ENCODE measurements around the gene PCMT1. TPM values are rescaled to one million over a fixed set of nuclear protein-coding genes. Genes with fewer than 3 reads are reported as not detected.

The PCMT1 gene
- total and polyA plus RNA-seq, 2 of the 13 experiments (the other 11 are each of a cell fraction or from before 2014, with no cell fraction given): 112 to 169 TPM

GRCh38 chr6:149750136-149750609 lies 632 bp downstream of the PCMT1 start (continued):
- TF ChIP-seq ZNF609 (CRISPR knock-in tag; IDR thresholded peaks at IDR 0.05; ENCODE audit: borderline replicate concordance) (no peak), NR3C1 (CRISPR knock-in tag; IDR thresholded peaks at IDR 0.05) (no peak), HNRNPK (IDR thresholded peaks at IDR 0.05; ENCODE audit: low read depth, low read length, poor library complexity, severe bottlenecking) (no peak), ZNF790 (CRISPR knock-in tag; IDR thresholded peaks at IDR 0.05; ENCODE audit: borderline replicate concordance) (peak; percentile 65; the same call in 1 of the 2 replicates), ZNF839 (CRISPR knock-in tag; IDR thresholded peaks at IDR 0.05; ENCODE audit: borderline replicate concordance) (no peak), TEF (CRISPR knock-in tag; IDR thresholded peaks at IDR 0.05) (no peak), GTF2F1 (IDR thresholded peaks at IDR 0.05; ENCODE audit: low read length) (no peak), NFRKB (IDR thresholded peaks at IDR 0.05) (no peak), FOXM1 (CRISPR knock-in tag; IDR thresholded peaks at IDR 0.05) (0 out of 2 replicates have a peak, but pooled peaks have one; percentile 4), ZKSCAN8 (CRISPR knock-in tag; IDR thresholded peaks at IDR 0.05; ENCODE audit: borderline replicate concordance) (no peak), ZNF160 (CRISPR knock-in tag; IDR thresholded peaks at IDR 0.05) (no peak; the same call in 1 of the 2 replicates), ZNF256 (CRISPR knock-in tag; conservative IDR thresholded peaks at IDR 0.05) (no peak), PCBP1 (IDR thresholded peaks at IDR 0.05; ENCODE audit: borderline replicate concordance, low read depth, low read length) (0 out of 2 replicates have a peak, but pooled peaks have one; percentile 53), MBNL3 (CRISPR knock-in tag; conservative IDR thresholded peaks at IDR 0.05) (no peak)
- TF ChIP-seq, protein P1, sequence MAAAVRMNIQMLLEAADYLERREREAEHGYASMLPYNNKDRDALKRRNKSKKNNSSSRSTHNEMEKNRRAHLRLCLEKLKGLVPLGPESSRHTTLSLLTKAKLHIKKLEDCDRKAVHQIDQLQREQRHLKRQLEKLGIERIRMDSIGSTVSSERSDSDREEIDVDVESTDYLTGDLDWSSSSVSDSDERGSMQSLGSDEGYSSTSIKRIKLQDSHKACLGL (CRISPR knock-in tag; IDR thresholded peaks at IDR 0.05): no peak
- TF ChIP-seq, protein P2, sequence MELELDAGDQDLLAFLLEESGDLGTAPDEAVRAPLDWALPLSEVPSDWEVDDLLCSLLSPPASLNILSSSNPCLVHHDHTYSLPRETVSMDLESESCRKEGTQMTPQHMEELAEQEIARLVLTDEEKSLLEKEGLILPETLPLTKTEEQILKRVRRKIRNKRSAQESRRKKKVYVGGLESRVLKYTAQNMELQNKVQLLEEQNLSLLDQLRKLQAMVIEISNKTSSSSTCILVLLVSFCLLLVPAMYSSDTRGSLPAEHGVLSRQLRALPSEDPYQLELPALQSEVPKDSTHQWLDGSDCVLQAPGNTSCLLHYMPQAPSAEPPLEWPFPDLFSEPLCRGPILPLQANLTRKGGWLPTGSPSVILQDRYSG (CRISPR knock-in tag; IDR thresholded peaks at IDR 0.05): no peak
- TF ChIP-seq, protein P3, sequence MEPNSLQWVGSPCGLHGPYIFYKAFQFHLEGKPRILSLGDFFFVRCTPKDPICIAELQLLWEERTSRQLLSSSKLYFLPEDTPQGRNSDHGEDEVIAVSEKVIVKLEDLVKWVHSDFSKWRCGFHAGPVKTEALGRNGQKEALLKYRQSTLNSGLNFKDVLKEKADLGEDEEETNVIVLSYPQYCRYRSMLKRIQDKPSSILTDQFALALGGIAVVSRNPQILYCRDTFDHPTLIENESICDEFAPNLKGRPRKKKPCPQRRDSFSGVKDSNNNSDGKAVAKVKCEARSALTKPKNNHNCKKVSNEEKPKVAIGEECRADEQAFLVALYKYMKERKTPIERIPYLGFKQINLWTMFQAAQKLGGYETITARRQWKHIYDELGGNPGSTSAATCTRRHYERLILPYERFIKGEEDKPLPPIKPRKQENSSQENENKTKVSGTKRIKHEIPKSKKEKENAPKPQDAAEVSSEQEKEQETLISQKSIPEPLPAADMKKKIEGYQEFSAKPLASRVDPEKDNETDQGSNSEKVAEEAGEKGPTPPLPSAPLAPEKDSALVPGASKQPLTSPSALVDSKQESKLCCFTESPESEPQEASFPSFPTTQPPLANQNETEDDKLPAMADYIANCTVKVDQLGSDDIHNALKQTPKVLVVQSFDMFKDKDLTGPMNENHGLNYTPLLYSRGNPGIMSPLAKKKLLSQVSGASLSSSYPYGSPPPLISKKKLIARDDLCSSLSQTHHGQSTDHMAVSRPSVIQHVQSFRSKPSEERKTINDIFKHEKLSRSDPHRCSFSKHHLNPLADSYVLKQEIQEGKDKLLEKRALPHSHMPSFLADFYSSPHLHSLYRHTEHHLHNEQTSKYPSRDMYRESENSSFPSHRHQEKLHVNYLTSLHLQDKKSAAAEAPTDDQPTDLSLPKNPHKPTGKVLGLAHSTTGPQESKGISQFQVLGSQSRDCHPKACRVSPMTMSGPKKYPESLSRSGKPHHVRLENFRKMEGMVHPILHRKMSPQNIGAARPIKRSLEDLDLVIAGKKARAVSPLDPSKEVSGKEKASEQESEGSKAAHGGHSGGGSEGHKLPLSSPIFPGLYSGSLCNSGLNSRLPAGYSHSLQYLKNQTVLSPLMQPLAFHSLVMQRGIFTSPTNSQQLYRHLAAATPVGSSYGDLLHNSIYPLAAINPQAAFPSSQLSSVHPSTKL (CRISPR knock-in tag; IDR thresholded peaks at IDR 0.05): no peak; the same call in 1 of the 2 replicates
